GM19455 (cell line): ENCODE measurements around the gene CGNL1.

Experiments
- ATAC-seq: cut with Tn5 transposase; IDR thresholded peaks from one replicate; pipeline ENCODE4 v1.9.1; 2021; ENCODE audit not compliant: unreplicated experiment

The CGNL1 gene

GRCh38 chr15:57446393-57446792, 70.1 kb downstream of the CGNL1 start:
- ATAC-seq, result no peak

- no peak for ATAC-seq
Measured at GRCh38 chr15:57451555-57451954, 75.2 kb downstream of the CGNL1 start.

- no peak for ATAC-seq
Measured at GRCh38 chr15:57452090-57452754, 75.9 kb downstream of the CGNL1 start.

- no peak for ATAC-seq
Measured at GRCh38 chr15:57455929-57456328, 79.6 kb downstream of the CGNL1 start.

- no peak for ATAC-seq
Measured at GRCh38 chr15:57456559-57456958, 80.3 kb downstream of the CGNL1 start.

- no peak for ATAC-seq
Measured at GRCh38 chr15:57457726-57458125, 81.4 kb downstream of the CGNL1 start.

- ATAC-seq, result no peak
Measured at GRCh38 chr15:57458356-57458781, 82.1 kb downstream of the CGNL1 start.

- no peak for ATAC-seq
Measured at GRCh38 chr15:57460208-57460816, 84.0 kb downstream of the CGNL1 start.

- no peak for ATAC-seq
Measured at GRCh38 chr15:57461541-57461940, 85.2 kb downstream of the CGNL1 start.

GRCh38 chr15:57462381-57462780, 86.1 kb downstream of the CGNL1 start:
- no peak for ATAC-seq

- no peak for ATAC-seq
Measured at GRCh38 chr15:57463360-57463759, 87.1 kb downstream of the CGNL1 start.

GRCh38 chr15:57464480-57464879, 88.2 kb downstream of the CGNL1 start:
- no peak for ATAC-seq

- ATAC-seq, result no peak
Measured at GRCh38 chr15:57468486-57468885, 92.2 kb downstream of the CGNL1 start.

GRCh38 chr15:57470543-57470942, 94.2 kb downstream of the CGNL1 start:
- no peak for ATAC-seq

- ATAC-seq, result no peak
Measured at GRCh38 chr15:57472861-57473260, 96.6 kb downstream of the CGNL1 start.

GRCh38 chr15:57476533-57476975, 100.2 kb downstream of the CGNL1 start:
- no peak for ATAC-seq

- no peak for ATAC-seq
Measured at GRCh38 chr15:57477736-57478522, 101.6 kb downstream of the CGNL1 start.

- ATAC-seq, result no peak
Measured at GRCh38 chr15:57479005-57479404, 102.7 kb downstream of the CGNL1 start.

GRCh38 chr15:57481038-57481705, 104.9 kb downstream of the CGNL1 start:
- no peak for ATAC-seq

GRCh38 chr15:57485869-57486268, 109.6 kb downstream of the CGNL1 start:
- ATAC-seq, result no peak

GRCh38 chr15:57486833-57487232, 110.5 kb downstream of the CGNL1 start:
- ATAC-seq, result no peak
